ENCODE results near the gene RNF212.

DNA sequence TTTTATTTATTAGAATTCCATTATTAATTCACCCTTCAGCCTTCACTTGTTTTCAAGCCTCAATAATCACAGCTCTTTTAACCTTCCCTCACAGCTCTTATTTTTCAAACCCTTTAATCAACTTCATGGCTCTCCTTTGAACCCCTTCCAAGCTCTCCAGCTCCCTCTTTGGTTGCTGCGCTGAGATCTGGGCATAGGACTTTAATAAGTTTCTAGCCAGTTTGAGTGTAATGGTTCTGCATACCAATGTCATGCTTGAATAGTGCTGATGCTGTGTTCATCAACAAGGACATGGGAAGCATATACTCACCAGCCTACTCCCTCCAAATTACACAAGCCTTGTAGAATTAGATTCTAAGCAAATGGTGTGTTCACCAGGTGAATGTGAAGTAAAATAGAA is 3.5 kb upstream of the RNF212 start:
- TF ChIP-seq POLR2A (IDR thresholded peaks at IDR 0.05) = no peak
- TF ChIP-seq, protein P1, sequence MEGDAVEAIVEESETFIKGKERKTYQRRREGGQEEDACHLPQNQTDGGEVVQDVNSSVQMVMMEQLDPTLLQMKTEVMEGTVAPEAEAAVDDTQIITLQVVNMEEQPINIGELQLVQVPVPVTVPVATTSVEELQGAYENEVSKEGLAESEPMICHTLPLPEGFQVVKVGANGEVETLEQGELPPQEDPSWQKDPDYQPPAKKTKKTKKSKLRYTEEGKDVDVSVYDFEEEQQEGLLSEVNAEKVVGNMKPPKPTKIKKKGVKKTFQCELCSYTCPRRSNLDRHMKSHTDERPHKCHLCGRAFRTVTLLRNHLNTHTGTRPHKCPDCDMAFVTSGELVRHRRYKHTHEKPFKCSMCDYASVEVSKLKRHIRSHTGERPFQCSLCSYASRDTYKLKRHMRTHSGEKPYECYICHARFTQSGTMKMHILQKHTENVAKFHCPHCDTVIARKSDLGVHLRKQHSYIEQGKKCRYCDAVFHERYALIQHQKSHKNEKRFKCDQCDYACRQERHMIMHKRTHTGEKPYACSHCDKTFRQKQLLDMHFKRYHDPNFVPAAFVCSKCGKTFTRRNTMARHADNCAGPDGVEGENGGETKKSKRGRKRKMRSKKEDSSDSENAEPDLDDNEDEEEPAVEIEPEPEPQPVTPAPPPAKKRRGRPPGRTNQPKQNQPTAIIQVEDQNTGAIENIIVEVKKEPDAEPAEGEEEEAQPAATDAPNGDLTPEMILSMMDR (IDR thresholded peaks at IDR 0.05) = no peak
